GM23338 (cell line): ENCODE measurements around the gene C1orf56. TPM values are rescaled to one million over a fixed set of nuclear protein-coding genes. Genes with fewer than 3 reads are reported as not detected.

Experiments used
- ATAC-seq: fragments of 200-7000 bp; cut with Tn5 transposase; 3 replicates; pipeline ENCODE4 v1.9.1; 2020
- DNase-seq: peaks from one replicate; pipeline ENCODE4 v3.0.0-alpha.2; 2015; ENCODE audit warnings: low spot score
- H2AFZ ChIP-seq: fragments of 200-600 bp; sonication (generic); 2 replicates; pipeline ENCODE4 v1.8.0; 2016; ENCODE audit warnings: antibody characterized with exemption, mild to moderate bottlenecking, moderate library complexity
- H3F3A ChIP-seq: fragments of 200-600 bp; sonication (generic); replicated peaks from 2 replicates; pipeline ENCODE4 v1.8.0; 2017; ENCODE audit warnings: antibody characterized with exemption, mixed run types, low read depth
- H3K27ac ChIP-seq: fragments of 200-600 bp; sonication (generic); 2 replicates; pipeline ENCODE4 v1.6.1; 2016; ENCODE audit warnings: low read depth
- H3K27me3 ChIP-seq: fragments of 200-600 bp; sonication (generic); 2 replicates; pipeline ENCODE4 v1.8.0; 2016; ENCODE audit warnings: mild to moderate bottlenecking, mixed run types, moderate library complexity; ENCODE audit not compliant: insufficient read depth
- H3K36me3 ChIP-seq: fragments of 200-600 bp; sonication (generic); 2 replicates; pipeline ENCODE4 v1.8.0; 2016; ENCODE audit warnings: mild to moderate bottlenecking; ENCODE audit not compliant: insufficient read depth
- H3K4me1 ChIP-seq: fragments of 200-600 bp; sonication (generic); 2 replicates; pipeline ENCODE4 v1.8.0; 2016; ENCODE audit warnings: mild to moderate bottlenecking, moderate library complexity; ENCODE audit not compliant: insufficient read depth
- H3K4me2 ChIP-seq: fragments of 200-600 bp; sonication (generic); 2 replicates; pipeline ENCODE4 v1.7.1; 2017; ENCODE audit warnings: mixed run types
- H3K4me3 ChIP-seq: fragments of 200-600 bp; sonication (generic); 2 replicates; pipeline ENCODE4 v1.6.1; 2016; ENCODE audit warnings: mixed run types
- H3K79me2 ChIP-seq: fragments of 200-600 bp; sonication (generic); replicated peaks from 2 replicates; pipeline ENCODE4 v1.8.0; 2017; ENCODE audit warnings: mild to moderate bottlenecking; ENCODE audit not compliant: insufficient read depth
- H3K9me2 ChIP-seq: fragments of 200-600 bp; sonication (generic); 2 replicates; pipeline ENCODE4 v1.8.0; 2017; ENCODE audit not compliant: insufficient read depth
- H4K20me1 ChIP-seq: fragments of 200-600 bp; sonication (generic); replicated peaks from 2 replicates; pipeline ENCODE4 v1.8.0; 2017; ENCODE audit warnings: mild to moderate bottlenecking; ENCODE audit not compliant: insufficient read depth
- H3K27ac Mint-ChIP-seq: 2 replicates; pipeline ENCODE4 v1.8.0; 2020; ENCODE audit warnings: inconsistent platforms, mild to moderate bottlenecking, moderate library complexity, mixed read lengths
- H3K27me3 Mint-ChIP-seq: 3 replicates; pipeline ENCODE4 v1.8.0; 2022; ENCODE audit warnings: low read depth, mild to moderate bottlenecking, moderate library complexity, mixed read lengths, inconsistent platforms; ENCODE audit not compliant: insufficient read depth, poor library complexity
- H3K36me3 Mint-ChIP-seq: 3 replicates; pipeline ENCODE4 v1.8.0; 2021; ENCODE audit warnings: low read depth, mild to moderate bottlenecking, inconsistent platforms, moderate library complexity, mixed read lengths
- H3K4me1 Mint-ChIP-seq: 3 replicates; pipeline ENCODE4 v1.8.0; 2020; ENCODE audit warnings: mild to moderate bottlenecking, inconsistent platforms, mixed read lengths
- H3K4me3 Mint-ChIP-seq: 3 replicates; pipeline ENCODE4 v1.8.0; 2021; ENCODE audit warnings: moderate library complexity, mild to moderate bottlenecking, inconsistent platforms, mixed read lengths
- H3K9me3 Mint-ChIP-seq: 3 replicates; pipeline ENCODE4 v1.8.0; 2020; ENCODE audit warnings: moderate library complexity, mild to moderate bottlenecking, inconsistent platforms, mixed read lengths
- CREB1 ChIP-seq: fragments of 250-450 bp; sonication (Bioruptor Pico); IDR thresholded peaks from 2 replicates; pipeline ENCODE4 v1.5.0; 2020; ENCODE audit warnings: low read depth, mild to moderate bottlenecking, moderate library complexity
- CTCF ChIP-seq, 2 experiments: fragments of 200-600 bp in 1 of 2; sonication (generic) in 1 of 2; conservative IDR thresholded peaks; 2 replicates each; pipeline versions ENCODE4 v1.5.1 to v1.6.1; 2016 to 2017; ENCODE audit warnings: antibody characterized with exemption in 2 of 2, low read depth in 2 of 2, mild to moderate bottlenecking in 2 of 2, moderate library complexity in 1 of 2
- ETS1 ChIP-seq: IDR thresholded peaks from 2 replicates; pipeline ENCODE4 v1.6.1; 2016; ENCODE audit warnings: antibody characterized with exemption
- EZH2 ChIP-seq: fragments of 200-600 bp; sonication (generic); IDR thresholded peaks from one replicate; pipeline ENCODE4 v1.8.0; 2017; ENCODE audit warnings: antibody characterized with exemption, mild to moderate bottlenecking, low read depth; ENCODE audit not compliant: unreplicated experiment
- EZH2phosphoT487 ChIP-seq: fragments of 200-600 bp; sonication (generic); IDR thresholded peaks from one replicate; pipeline ENCODE4 v1.8.1; 2018; ENCODE audit warnings: antibody characterized with exemption; ENCODE audit not compliant: unreplicated experiment
- JUNB ChIP-seq: IDR thresholded peaks from one replicate; pipeline ENCODE4 v1.6.1; 2016; ENCODE audit warnings: antibody characterized with exemption; ENCODE audit not compliant: unreplicated experiment
- NANOG ChIP-seq: IDR thresholded peaks from 2 replicates; pipeline ENCODE4 v1.6.1; 2016; ENCODE audit warnings: antibody characterized with exemption, borderline replicate concordance
- POLR2AphosphoS5 ChIP-seq: IDR thresholded peaks from 2 replicates; pipeline ENCODE4 v1.6.1; 2016; ENCODE audit warnings: antibody characterized with exemption, low read depth
- REST ChIP-seq: IDR thresholded peaks from one replicate; pipeline ENCODE4 v1.6.1; 2018; ENCODE audit warnings: antibody characterized with exemption; ENCODE audit not compliant: unreplicated experiment
- STAT1 ChIP-seq: IDR thresholded peaks from one replicate; pipeline ENCODE4 v1.6.1; 2016; ENCODE audit warnings: antibody characterized with exemption; ENCODE audit not compliant: unreplicated experiment
- ZNF114 ChIP-seq: fragments of 250-450 bp; sonication (Bioruptor Pico); IDR thresholded peaks from 2 replicates; pipeline ENCODE4 v1.5.0; 2020; ENCODE audit warnings: mild to moderate bottlenecking, moderate library complexity
- ZNF331 ChIP-seq: fragments of 250-450 bp; sonication (Bioruptor Pico); IDR thresholded peaks from 2 replicates; pipeline ENCODE4 v1.5.0; 2020; ENCODE audit warnings: low read depth, mild to moderate bottlenecking, moderate library complexity
- ZNF462 ChIP-seq: fragments of 250-450 bp; sonication (Bioruptor Pico); IDR thresholded peaks from 2 replicates; pipeline ENCODE4 v1.5.0; 2020; ENCODE audit warnings: mild to moderate bottlenecking, moderate library complexity
- polyA plus RNA-seq: library from polyadenylated mRNA; unstranded; fragments of >200 nt; fragmentation: Nextera tagmentation; extraction: Ambion mirVana; gene quantifications from 2 replicates; pipeline ENCODE4 v1.2.1, GENCODE V29; 2016
- total RNA-seq: library from RNA; depleted of rRNA; stranded (reverse); fragments of >200 nt; shearing (Covaris generic); gene quantifications from 2 replicates; pipeline ENCODE4 v1.2.3, GENCODE V29; 2014

The C1orf56 gene
- total and polyA plus RNA-seq, 2 experiments from 2014 or later = 3.9 to 27.8 TPM

GRCh38 chr1:151036356-151036755 lies 11.2 kb upstream of the C1orf56 start, which contains the start of gene BNIPL:
Gene BNIPL, plus strand, starts transcription at chr1:151036586. Its CDS starts 140 bp downstream, at chr1:151036726.
- Histone ChIP-seq H3K4me2 (peak within 1 kb of the TSS; percentile 31; the same call in 1 of the 2 replicates), H3K36me3 (0 out of 2 replicates have a peak, but pooled peaks cover 3% of the 10 kb centered on the region), H4K20me1 (no peaks in the 10 kb centered on the region; the same call in 1 of the 2 replicates), H2AFZ (no peak within 1 kb of the TSS), H3K4me3 (no peak within 1 kb of the TSS), H3K4me1 (peaks cover 19% of the 10 kb centered on the region), H3K79me2 (no peaks in the 10 kb centered on the region), H3K9me2 (no peaks in the 10 kb centered on the region), H3K27me3 (no peaks in the 10 kb centered on the region), H3K27ac (0 out of 2 replicates have a peak within 1 kb of the TSS, but pooled peaks have one; percentile 62), H3F3A (no peaks in the 10 kb centered on the region)
- peaks cover 23% of the 10 kb centered on the region for H3K4me1 Mint-ChIP-seq
- peak; percentile 88 for ATAC-seq
- peak within 1 kb of the TSS; percentile 80 for H3K27ac Mint-ChIP-seq
- H3K27me3 Mint-ChIP-seq = peaks cover 6% of the 10 kb centered on the region
- TF ChIP-seq ETS1 (no peak), ZNF331 (CRISPR knock-in tag) (no peak), CTCF (conservative IDR thresholded peaks at IDR 0.05; ENCODE audit: low read depth in 2 of 2) (no peak), JUNB (no peak), EZH2phosphoT487 (no peak), CREB1 (CRISPR knock-in tag) (no peak), STAT1 (no peak), EZH2 (no peak), NANOG (no peak), POLR2AphosphoS5 (no peak), ZNF462 (no peak), ZNF114 (CRISPR knock-in tag) (no peak), REST (no peak)
- H3K36me3 Mint-ChIP-seq = peaks cover 17% of the 10 kb centered on the region
- no peak for DNase-seq
- H3K4me3 Mint-ChIP-seq = peak within 1 kb of the TSS; percentile 47; the same call in 2 of the 3 replicates
- no peaks in the 10 kb centered on the region for H3K9me3 Mint-ChIP-seq
